GM12875 (cell line): ENCODE results near the gene ALOX12.
"Not testable (repeated sequence)": the region's sequence is repeated elsewhere in the genome, so short reads cannot be mapped to it uniquely, and the experiment has no call there.

Source experiments
- H3K4me3 ChIP-seq: one replicate; pipeline ENCODE4 v1.5.1; 2011; ENCODE audit warnings: low read depth, low read length, control low read depth
- CTCF ChIP-seq: IDR thresholded peaks from 2 replicates; pipeline ENCODE4 v1.5.1; 2011; ENCODE audit warnings: low read depth, mild to moderate bottlenecking, control low read depth, inconsistent platforms, low read length, moderate library complexity, borderline replicate concordance; ENCODE audit not compliant: insufficient read depth

The ALOX12 gene

GRCh38 chr17:7048968-7049367 is 53.1 kb downstream of the ALOX12 start:
- no peak for TF ChIP-seq CTCF
- no peak overlapping the region for H3K4me3 ChIP-seq

- not testable (repeated sequence) for H3K4me3 ChIP-seq
Observed at GRCh38 chr17:7050583-7050982, 54.7 kb downstream of the ALOX12 start.

DNA sequence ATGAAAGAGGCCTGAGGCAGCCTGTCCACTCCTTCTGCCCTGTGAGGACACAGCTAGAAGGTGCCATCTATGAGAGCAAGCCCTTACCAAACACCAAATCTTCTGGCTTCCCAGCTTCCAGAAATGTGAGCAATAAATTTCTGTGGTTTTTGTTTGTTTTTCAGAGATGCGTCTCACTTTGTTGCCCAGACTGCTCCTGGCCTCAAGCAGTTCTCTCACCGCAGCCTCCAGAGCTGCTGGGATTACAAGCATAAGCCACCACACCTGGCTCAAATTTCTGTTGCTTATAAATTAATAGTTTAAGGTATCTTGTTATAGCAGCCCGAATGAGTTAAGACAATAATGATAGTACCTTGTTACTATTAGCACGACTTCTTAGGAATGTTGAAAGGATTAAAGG is 60.5 kb downstream of the ALOX12 start:
- no peak overlapping the region for H3K4me3 ChIP-seq
- TF ChIP-seq CTCF = no peak

DNA sequence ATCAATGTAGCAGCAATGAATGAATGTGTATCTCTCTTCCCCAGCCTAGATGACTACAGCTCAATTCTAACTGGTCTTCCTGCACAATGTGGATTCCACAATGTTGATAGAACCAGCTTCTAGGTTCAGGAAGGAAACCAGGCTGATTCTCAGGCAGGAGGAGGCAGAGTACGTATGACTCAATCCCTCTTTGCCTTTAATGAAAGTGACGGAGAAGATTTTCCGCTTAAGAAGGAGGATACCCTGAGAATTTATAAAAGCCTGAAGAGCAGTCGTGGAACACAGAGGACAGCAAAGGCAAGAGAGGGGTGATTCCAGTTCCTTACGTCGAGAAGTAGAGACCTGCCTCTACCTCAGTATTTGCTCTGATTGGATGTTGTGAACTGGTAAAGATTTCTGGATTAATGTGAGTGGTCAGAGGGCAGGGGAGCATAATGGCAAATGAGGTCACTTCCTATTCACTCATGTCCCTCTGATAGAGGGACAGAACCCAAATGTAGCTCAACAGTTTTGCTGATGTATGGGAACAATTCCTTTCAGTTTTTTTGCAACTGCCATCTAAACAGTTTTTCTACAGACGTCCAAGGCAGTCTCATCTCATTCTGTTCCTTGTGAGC is 63.1 kb downstream of the ALOX12 start:
- no peak for TF ChIP-seq CTCF
- no peak overlapping the region for H3K4me3 ChIP-seq
